GM10248 (cell line): Measurements from ENCODE around the gene TCEAL1.
"Not testable (repeated sequence)": the region's sequence is repeated elsewhere in the genome, so short reads cannot be mapped to it uniquely, and the experiment has no call there.

Experiments used
- CTCF ChIA-PET: fragments of 300-600 bp; sonication (Branson Sonifier 250); formaldehyde crosslinking; extraction: SDS; loops from one replicate; lab custom pipeline; 2021; ENCODE audit warnings: antibody characterized with exemption; lab: Yijun Ruan, JAX
- POLR2A ChIA-PET: fragments of 350-650 bp; sonication (Branson Sonifier 250); formaldehyde crosslinking; extraction: SDS; loops from one replicate; lab custom pipeline; 2020; ENCODE audit warnings: antibody characterized with exemption; lab: Yijun Ruan, JAX
- DNase-seq: peaks from one replicate; pipeline ENCODE4 v3.0.0; 2012; ENCODE audit errors: extremely low spot score
- CTCF ChIP-seq: IDR thresholded peaks from 2 replicates; pipeline ENCODE4 v1.5.1; 2012; ENCODE audit warnings: mild to moderate bottlenecking, low read depth; ENCODE audit errors: extremely low read depth, missing control alignments, control extremely low read depth

Gene TCEAL1

GRCh38 chrX:103635436-103635835 is 6.7 kb downstream of the TCEAL1 start:
- ChIA-PET CTCF (no interaction called here), POLR2A (no interaction called here)
- no peak for DNase-seq
- TF ChIP-seq CTCF = no peak

GRCh38 chrX:103637604-103638338 is 9.0 kb downstream of the TCEAL1 start:
- DNase-seq = no peak
- no peak for TF ChIP-seq CTCF
- CTCF ChIA-PET = no interaction called here
- POLR2A ChIA-PET = no interaction called here

- DNase-seq, POLR2A ChIA-PET: not testable (repeated sequence)
- CTCF ChIA-PET = interaction anchor here (0.7 kb wide), 1 partner anchor 9 kb away, joined by 3 read pairs; no protein-coding TSS in a partner anchor
Measured at GRCh38 chrX:103638479-103639346, 9.9 kb downstream of the TCEAL1 start.

- CTCF ChIA-PET = no interaction called here
- TF ChIP-seq CTCF = no peak
- no peak for DNase-seq
- POLR2A ChIA-PET = no interaction called here
Measured at GRCh38 chrX:103640401-103641155, 11.8 kb downstream of the TCEAL1 start.

- no peak for TF ChIP-seq CTCF
- ChIA-PET CTCF (no interaction called here), POLR2A (no interaction called here)
- no peak for DNase-seq
Measured at GRCh38 chrX:103644125-103644524, 15.3 kb downstream of the TCEAL1 start.

- no peak for TF ChIP-seq CTCF
- CTCF ChIA-PET = no interaction called here
- no peak for DNase-seq
- POLR2A ChIA-PET = no interaction called here
Measured at GRCh38 chrX:103647630-103648029, 18.9 kb downstream of the TCEAL1 start.
